ENCODE data around the gene ZNF622.

ZNF622 gene

GRCh38 chr5:16492398-16493140 is 27.0 kb upstream of the ZNF622 start:
- peak; percentile 35 to 86 for DNase-seq (ENCODE audit: low read depth in 2 of 2)

GRCh38 chr5:16490911-16491310 is 25.3 kb upstream of the ZNF622 start:
- no peak overlapping the region for H3K4me3 ChIP-seq (replicated peaks in 1 of 2; ENCODE audit: low read depth in 2 of 2, low read length in 2 of 2)
- DNase-seq (ENCODE audit: low read depth in 2 of 2) = no peak
- no peak for TF ChIP-seq CTCF (IDR thresholded peaks at IDR 0.05; ENCODE audit: low read depth, low read length)

More at GRCh38 chr5:16492398-16493140, 27.0 kb upstream of the ZNF622 start:
- no peak overlapping the region for H3K4me3 ChIP-seq (replicated peaks in 1 of 2; ENCODE audit: low read depth in 2 of 2, low read length in 2 of 2)
- TF ChIP-seq CTCF (IDR thresholded peaks at IDR 0.05; ENCODE audit: low read depth, low read length) = no peak

GRCh38 chr5:16489322-16489791 is 23.8 kb upstream of the ZNF622 start:
- H3K4me3 ChIP-seq (replicated peaks in 1 of 2; ENCODE audit: low read depth in 2 of 2, low read length in 2 of 2) = no peak overlapping the region
- TF ChIP-seq CTCF (IDR thresholded peaks at IDR 0.05; ENCODE audit: low read depth, low read length) = peak; percentile 62
- DNase-seq (ENCODE audit: low read depth in 2 of 2) = peak; percentile 70 to 76

- DNase-seq (ENCODE audit: low read depth in 2 of 2) = no peak
- H3K4me3 ChIP-seq (replicated peaks in 1 of 2; ENCODE audit: low read depth in 2 of 2, low read length in 2 of 2) = no peak overlapping the region
- no peak for TF ChIP-seq CTCF (IDR thresholded peaks at IDR 0.05; ENCODE audit: low read depth, low read length)
These were observed 21.9 kb upstream of the ZNF622 start for GRCh38 chr5:16487456-16487855.

GRCh38 chr5:16486711-16487111 is 21.1 kb upstream of the ZNF622 start:
- H3K4me3 ChIP-seq (replicated peaks in 1 of 2; ENCODE audit: low read depth in 2 of 2, low read length in 2 of 2) = no peak overlapping the region
- no peak for TF ChIP-seq CTCF (IDR thresholded peaks at IDR 0.05; ENCODE audit: low read depth, low read length)
- DNase-seq (ENCODE audit: low read depth in 2 of 2) = no peak

- DNase-seq (ENCODE audit: low read depth in 2 of 2) = no peak
- no peak overlapping the region for H3K4me3 ChIP-seq (replicated peaks in 1 of 2; ENCODE audit: low read depth in 2 of 2, low read length in 2 of 2)
- no peak for TF ChIP-seq CTCF (IDR thresholded peaks at IDR 0.05; ENCODE audit: low read depth, low read length)
These were observed 20.1 kb upstream of the ZNF622 start for GRCh38 chr5:16485656-16486055.
